ENCODE data around the gene APOBEC3G. TPM values are rescaled to one million over a fixed set of nuclear protein-coding genes. Genes with fewer than 3 reads are reported as not detected.

APOBEC3G gene
- total RNA-seq, 1 experiment from 2014 or later = 14.0 TPM

- no peak for DNase-seq (ENCODE audit: low read depth, low spot score)
- in situ Hi-C loops (cut with HindIII; ENCODE audit: low pct_unique_long_range_greater_than_20kb, low sequenced_read_pairs) = no loop called here
Measured at GRCh38 chr22:39108487-39108886, 31.4 kb downstream of the APOBEC3G start.

DNA sequence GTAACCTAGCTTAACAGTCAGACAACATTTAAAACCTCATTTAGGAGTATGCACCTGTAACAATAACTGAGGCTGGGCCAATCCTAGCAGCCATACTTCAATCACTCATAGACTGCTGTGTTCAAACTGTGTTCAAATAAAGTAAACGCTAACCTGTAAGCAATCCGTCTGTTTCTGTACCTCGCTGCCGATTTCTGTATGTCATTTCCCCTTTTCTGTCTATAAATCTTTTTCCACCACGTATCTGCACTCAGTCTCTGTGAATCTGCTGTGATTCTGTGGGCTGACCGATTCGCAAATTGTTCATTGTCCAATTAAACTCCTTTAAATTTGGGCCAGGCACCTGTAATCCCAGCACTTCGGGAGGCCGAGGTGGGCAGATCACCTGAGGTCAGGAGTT is 32.3 kb downstream of the APOBEC3G start:
- DNase-seq (ENCODE audit: low read depth, low spot score) = no peak
- in situ Hi-C loops (cut with HindIII; ENCODE audit: low pct_unique_long_range_greater_than_20kb, low sequenced_read_pairs) = no loop called here

- in situ Hi-C loops (cut with HindIII; ENCODE audit: low pct_unique_long_range_greater_than_20kb, low sequenced_read_pairs) = no loop called here
- no peak for DNase-seq (ENCODE audit: low read depth, low spot score)
Measured at GRCh38 chr22:39110631-39111561, 33.8 kb downstream of the APOBEC3G start.

GRCh38 chr22:39114112-39114511 is 37.0 kb downstream of the APOBEC3G start:
- no peak for DNase-seq (ENCODE audit: low read depth, low spot score)
- in situ Hi-C loops (cut with HindIII; ENCODE audit: low pct_unique_long_range_greater_than_20kb, low sequenced_read_pairs) = no loop called here

GRCh38 chr22:39115570-39115969 is 38.5 kb downstream of the APOBEC3G start:
- in situ Hi-C loops (cut with HindIII; ENCODE audit: low pct_unique_long_range_greater_than_20kb, low sequenced_read_pairs) = no loop called here
- no peak for DNase-seq (ENCODE audit: low read depth, low spot score)

DNA sequence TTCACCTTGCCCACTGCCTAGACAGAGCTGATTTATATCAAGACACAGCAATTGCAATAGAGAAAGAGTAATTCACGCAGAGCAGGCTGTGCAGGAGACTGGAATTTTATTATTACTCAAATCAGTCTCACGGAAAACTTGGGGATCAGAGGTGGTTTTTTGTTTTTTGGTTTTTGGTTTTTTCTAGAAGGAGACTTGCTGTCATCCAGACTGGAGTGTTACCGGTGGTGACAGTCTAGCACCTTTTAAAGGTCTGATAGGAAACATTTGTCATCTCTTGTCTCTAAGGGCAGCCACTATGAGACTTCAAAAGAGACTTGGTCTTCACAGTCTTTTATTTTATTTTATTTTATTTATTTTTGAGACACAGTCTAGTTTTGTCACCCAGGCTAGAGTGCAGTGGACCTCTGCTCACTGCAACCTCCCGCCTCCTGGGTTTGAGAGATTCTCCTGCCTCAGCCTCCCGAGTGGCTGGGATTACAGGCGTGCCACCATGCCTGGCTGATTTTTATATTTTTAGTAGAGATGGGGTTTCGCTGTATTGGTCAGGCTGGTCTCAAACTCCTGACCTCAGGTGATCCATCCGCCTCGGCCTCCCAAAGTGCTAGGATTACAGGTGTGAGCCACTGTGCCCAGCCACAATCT is 39.0 kb downstream of the APOBEC3G start:
- no peak for DNase-seq (ENCODE audit: low read depth, low spot score)
- in situ Hi-C loops (cut with HindIII; ENCODE audit: low pct_unique_long_range_greater_than_20kb, low sequenced_read_pairs) = no loop called here

DNA sequence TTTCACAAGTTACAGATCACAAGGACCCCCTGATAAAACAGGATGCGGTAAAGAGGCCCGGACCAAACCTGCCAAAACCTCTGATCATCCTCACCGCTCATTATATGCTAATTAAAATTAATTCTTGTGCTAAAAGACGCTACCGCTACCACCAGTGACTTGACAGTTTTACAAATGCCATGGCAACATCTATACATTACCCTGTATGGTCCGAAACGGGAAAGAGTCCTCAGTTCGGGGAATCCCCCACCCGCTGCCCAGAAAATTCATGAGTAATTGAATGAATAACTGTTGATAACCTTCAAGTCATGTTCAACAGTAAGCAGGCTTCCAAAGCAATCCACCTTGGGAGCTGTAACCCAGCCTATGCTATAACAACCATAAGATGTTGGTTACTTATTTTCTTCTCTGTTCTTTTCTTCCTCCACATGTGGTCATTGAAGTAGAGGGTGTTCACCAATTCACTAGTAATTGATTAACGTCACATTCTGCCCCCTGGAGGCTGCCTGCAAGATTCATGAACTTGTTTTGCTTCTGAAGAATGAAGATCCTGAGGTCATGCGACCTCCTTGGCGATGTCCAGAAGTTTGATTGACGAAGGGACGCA is 40.6 kb downstream of the APOBEC3G start:
- peak; percentile 78 for DNase-seq (ENCODE audit: low read depth, low spot score)
- in situ Hi-C loops (cut with HindIII; ENCODE audit: low pct_unique_long_range_greater_than_20kb, low sequenced_read_pairs) = no loop called here

DNA sequence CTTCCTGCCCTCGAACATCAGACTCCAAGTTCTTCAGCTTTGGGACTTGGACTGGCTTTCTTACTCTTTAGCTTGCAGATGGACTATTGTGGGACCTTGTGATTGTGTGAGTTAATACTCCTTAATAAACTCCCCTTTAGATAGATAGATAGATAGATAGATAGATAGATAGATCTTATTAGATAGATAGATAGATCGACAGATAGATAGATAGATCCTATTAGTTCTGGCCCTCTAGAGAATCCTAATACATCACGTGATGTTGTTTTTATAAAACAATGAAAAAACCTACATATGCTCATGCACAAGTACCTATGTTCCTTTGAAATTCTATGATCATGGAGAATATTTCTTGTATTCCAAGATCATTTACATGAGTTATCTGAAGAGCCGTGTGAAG is 43.9 kb downstream of the APOBEC3G start:
- in situ Hi-C loops (cut with HindIII; ENCODE audit: low pct_unique_long_range_greater_than_20kb, low sequenced_read_pairs) = no loop called here
- no peak for DNase-seq (ENCODE audit: low read depth, low spot score)

GRCh38 chr22:39122772-39123470 is 45.8 kb downstream of the APOBEC3G start:
- DNase-seq (ENCODE audit: low read depth, low spot score) = no peak
- in situ Hi-C loops (cut with HindIII; ENCODE audit: low pct_unique_long_range_greater_than_20kb, low sequenced_read_pairs) = no loop called here

DNA sequence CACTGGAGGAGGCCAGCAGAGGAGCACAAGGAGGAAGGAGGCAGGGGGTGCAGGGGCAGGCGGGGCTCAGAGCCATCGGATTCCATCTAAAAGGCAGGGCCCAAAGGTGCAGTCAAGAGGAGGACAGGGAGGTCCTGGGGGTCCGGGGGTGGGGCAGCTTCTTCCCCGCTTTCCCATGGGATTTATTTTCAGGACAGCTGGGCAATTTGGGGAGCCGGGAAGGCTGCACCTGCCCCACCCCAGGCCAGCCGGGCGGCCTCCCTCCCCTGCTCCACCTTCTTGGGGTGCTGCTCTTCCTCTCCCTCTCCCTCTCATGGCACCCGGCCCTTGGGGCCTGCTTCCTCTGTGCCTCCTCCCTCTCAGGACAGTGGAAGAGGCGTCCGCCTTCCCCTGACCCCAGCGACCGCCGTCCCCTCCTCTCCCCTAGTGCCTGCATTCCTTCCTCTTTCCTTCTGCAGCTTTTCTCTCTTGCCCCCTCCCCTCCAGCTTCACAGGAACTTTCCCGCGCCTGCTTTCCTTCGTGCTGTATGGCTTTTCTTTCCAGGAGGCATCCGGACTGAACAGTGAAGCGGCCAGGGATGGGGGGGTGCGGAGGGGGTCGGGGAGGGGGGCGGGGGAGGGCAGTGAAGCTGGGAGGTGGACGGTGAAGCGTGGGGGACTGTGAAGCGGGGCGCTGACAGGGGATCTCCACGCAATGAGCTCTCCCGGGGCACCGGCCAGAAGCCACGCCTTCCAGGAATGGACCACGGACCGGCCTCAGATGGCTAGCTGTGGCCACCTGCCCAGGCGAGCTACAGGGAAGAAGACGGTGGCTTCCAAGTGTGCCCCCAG is 46.9 kb downstream of the APOBEC3G start:
- DNase-seq (ENCODE audit: low read depth, low spot score) = no peak
- in situ Hi-C loops (cut with HindIII; ENCODE audit: low pct_unique_long_range_greater_than_20kb, low sequenced_read_pairs) = no loop called here

DNA sequence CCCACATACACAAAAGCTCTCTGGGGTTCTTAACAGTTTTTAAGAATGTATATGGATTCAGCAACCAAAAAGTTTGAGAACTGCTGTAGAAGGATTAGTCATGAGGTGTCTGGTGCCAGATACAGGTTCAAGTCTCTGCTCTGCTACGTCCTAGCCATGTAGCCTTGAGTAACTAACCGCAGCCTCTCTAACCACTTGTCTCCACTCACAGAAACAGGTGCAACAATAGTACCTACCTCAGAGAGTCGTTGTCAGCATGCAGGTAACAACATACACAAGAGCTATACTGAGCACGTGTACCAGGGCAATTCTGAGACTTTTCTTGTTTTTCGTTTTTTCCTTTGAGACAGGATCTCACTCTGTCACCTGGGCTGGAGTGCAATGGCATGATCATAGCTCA is 48.5 kb downstream of the APOBEC3G start:
- DNase-seq (ENCODE audit: low read depth, low spot score) = no peak
- in situ Hi-C loops (cut with HindIII; ENCODE audit: low pct_unique_long_range_greater_than_20kb, low sequenced_read_pairs) = no loop called here

- DNase-seq (ENCODE audit: low read depth, low spot score) = no peak
- in situ Hi-C loops (cut with HindIII; ENCODE audit: low pct_unique_long_range_greater_than_20kb, low sequenced_read_pairs) = no loop called here
Measured at GRCh38 chr22:39128508-39128907, 51.4 kb downstream of the APOBEC3G start.

DNA sequence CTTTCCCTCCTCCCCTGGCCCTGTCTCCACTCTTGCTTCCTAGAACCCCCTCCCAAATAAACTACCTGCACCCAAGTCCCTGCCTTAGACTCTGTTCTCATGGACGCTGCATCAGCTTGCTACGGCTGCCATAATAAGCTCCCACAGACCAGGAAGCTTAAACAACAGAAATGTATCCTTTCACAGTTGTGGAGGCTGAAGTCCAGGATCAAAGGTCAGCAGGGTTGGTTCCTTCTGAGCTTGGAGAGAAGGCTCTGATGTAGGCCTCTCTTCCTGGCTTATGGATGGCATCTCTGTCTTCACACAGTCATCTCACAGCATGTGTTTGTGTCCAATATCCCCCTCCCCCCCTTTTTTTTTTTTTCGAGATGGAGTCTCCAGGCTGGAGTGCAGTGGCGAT is 52.0 kb downstream of the APOBEC3G start:
- in situ Hi-C loops (cut with HindIII; ENCODE audit: low pct_unique_long_range_greater_than_20kb, low sequenced_read_pairs) = no loop called here
- DNase-seq (ENCODE audit: low read depth, low spot score) = no peak

DNA sequence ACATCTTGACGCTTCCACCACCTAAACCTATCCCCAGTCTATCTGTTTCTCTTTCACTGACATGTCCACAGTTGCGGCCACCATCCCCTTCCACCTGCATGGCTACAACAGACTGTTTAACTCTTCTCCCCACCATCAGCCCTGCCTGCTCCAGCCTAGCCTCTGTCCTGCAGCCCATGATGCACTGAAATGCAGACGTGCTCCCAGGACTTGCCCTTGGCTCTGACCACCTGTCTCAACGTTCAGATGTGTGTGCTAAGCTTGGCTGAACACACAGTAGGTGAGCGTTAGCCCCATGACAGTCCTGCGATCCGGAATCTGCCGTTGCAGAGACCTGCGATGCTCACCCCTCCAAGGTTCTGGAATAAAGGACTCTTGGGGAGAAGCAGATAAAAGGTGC is 52.7 kb downstream of the APOBEC3G start:
- DNase-seq (ENCODE audit: low read depth, low spot score) = no peak
- in situ Hi-C loops (cut with HindIII; ENCODE audit: low pct_unique_long_range_greater_than_20kb, low sequenced_read_pairs) = no loop called here

DNA sequence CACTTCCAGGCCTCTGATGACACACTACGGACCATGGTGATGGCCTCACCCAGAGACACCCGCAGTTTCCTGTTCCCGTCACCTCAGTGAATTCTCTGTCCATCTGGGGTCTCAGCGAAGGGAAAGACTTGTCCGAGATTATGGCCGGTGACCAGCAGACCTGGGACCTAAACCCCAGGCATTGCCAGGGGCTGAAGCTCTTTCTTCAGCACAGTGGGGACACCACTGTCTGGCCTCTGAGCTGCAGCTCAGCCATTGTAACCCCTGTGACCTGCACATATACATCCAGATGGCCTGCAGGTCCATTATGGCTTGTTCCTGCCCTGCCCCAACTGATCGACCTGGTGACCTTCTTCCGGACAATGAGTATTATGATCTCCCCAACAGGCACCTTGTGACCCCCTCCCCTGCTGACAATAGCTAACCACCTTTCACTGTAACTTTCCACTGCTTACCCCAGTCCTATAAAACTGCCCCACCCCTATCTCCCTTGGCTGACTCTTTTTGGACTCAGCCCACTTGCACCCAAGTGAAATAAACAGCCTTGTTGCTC is 53.2 kb downstream of the APOBEC3G start:
- in situ Hi-C loops (cut with HindIII; ENCODE audit: low pct_unique_long_range_greater_than_20kb, low sequenced_read_pairs) = no loop called here
- DNase-seq (ENCODE audit: low read depth, low spot score) = no peak

DNA sequence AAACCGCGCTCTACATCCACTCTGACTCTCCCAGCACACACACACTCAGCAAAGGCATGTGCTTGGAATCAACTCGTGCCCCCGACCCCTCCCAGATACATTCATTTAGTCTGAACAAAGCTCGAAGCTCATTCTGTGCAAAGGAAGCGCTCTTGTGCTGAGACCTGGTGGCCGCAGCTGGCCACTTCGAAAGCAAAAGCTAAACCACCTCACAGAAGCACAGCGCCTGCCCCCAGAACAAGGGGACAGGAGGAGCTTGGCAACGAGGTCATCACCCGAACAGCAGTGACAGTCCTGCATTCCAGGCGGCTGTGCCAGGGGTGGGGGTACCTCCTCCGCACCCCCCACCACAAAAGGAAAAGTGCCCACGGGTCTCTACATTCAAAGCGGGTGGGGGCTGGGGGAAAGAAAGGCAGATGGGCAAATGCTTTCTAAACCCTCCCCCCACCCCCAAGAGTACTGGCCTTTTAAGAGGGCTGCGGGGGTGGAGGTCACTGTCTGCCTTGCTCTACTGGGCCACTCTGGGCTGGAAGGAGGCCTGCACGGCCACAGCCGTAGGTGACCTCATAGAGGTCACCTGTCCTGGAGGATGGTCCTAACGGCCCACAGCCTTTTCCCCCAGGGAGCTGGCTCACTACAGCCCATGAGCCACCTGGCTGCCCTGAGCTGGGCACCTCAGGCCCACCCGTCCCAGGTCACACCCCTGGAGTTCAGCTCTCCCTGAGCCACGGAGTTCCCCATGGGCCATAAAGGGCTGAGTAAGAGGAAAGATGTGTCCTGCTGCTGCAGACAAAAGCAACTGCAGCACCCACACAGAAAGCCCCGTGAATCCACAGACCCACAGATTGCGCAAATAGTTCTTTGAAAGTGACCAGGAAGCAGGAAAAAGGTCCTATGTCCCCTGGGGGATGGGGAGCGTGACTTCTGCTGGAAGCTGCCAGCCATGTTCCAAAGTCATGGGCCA is 54.1 kb downstream of the APOBEC3G start:
- in situ Hi-C loops (cut with HindIII; ENCODE audit: low pct_unique_long_range_greater_than_20kb, low sequenced_read_pairs) = no loop called here
- no peak for DNase-seq (ENCODE audit: low read depth, low spot score)

All from SK-MEL-5 (cell line).